ENCODE results near the gene NKD2.

DNA sequence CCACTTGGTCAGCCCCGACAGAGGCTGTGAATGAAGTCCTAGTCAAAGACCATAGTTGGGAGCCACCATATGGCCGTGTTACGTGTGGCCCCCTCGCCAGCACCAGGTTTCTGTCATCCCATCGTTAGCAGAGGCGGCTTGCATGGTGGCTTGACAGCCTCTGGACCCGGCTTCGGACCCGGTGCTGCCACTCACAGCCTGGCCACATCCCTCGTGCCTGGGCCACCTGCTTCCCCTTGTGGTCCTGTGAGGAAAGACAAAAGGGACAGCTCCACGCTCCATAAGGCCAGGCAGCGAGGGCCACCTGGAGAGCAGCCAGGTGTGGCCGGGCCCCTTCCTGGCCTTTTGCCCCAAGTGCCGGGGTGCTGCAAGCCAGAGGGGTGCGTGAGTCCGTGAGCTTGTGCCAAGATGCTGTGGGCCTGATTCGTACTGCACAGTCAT lies 6.2 kb downstream of the NKD2 start:
- TF ChIP-seq EZH2 (IDR thresholded peaks at IDR 0.05) (no peak), CTCF (IDR thresholded peaks at IDR 0.05 in 2 of 3, conservative IDR thresholded peaks at IDR 0.05 in 1 of 3; ENCODE audit: borderline replicate concordance in 1 of 3, insufficient read depth in 1 of 3, low read depth in 2 of 3, low read length in 2 of 3) (no peak), POLR2A (IDR thresholded peaks at IDR 0.05; ENCODE audit: borderline replicate concordance, extremely low read depth, insufficient read depth, insufficient read length) (no peak), ZFX (IDR thresholded peaks at IDR 0.05) (no peak), RAD21 (IDR thresholded peaks at IDR 0.05; ENCODE audit: low read depth) (no peak), EZH2phosphoT487 (IDR thresholded peaks at IDR 0.05; ENCODE audit: borderline replicate concordance) (no peak), ELF1 (IDR thresholded peaks at IDR 0.05; ENCODE audit: borderline replicate concordance, low read depth) (no peak), SP1 (IDR thresholded peaks at IDR 0.05; ENCODE audit: low read depth) (no peak)

Data from HCT116 (cell line).